ENCODE results near the gene ENTHD1.

- TF ChIP-seq CTCF (IDR thresholded peaks at IDR 0.05) (no peak), POLR2A (IDR thresholded peaks at IDR 0.05) (no peak)
Measured at GRCh38 chr22:39723899-39724351, 169.6 kb downstream of the ENTHD1 start.

Measured in tibial nerve (tissue), 3 donors.